GM10847 (cell line): ENCODE data around the gene RAD1.
A peak's percentile ranks its signal among the peaks of the same experiment; 100 is the strongest.

ENCODE experiments used
- POLR2A ChIP-seq: IDR thresholded peaks from 2 replicates; pipeline ENCODE4 v1.6.1; 2011; ENCODE audit not compliant: insufficient read length; ENCODE audit errors: extremely low read depth

RAD1 gene, protein sequence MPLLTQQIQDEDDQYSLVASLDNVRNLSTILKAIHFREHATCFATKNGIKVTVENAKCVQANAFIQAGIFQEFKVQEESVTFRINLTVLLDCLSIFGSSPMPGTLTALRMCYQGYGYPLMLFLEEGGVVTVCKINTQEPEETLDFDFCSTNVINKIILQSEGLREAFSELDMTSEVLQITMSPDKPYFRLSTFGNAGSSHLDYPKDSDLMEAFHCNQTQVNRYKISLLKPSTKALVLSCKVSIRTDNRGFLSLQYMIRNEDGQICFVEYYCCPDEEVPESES

DNA sequence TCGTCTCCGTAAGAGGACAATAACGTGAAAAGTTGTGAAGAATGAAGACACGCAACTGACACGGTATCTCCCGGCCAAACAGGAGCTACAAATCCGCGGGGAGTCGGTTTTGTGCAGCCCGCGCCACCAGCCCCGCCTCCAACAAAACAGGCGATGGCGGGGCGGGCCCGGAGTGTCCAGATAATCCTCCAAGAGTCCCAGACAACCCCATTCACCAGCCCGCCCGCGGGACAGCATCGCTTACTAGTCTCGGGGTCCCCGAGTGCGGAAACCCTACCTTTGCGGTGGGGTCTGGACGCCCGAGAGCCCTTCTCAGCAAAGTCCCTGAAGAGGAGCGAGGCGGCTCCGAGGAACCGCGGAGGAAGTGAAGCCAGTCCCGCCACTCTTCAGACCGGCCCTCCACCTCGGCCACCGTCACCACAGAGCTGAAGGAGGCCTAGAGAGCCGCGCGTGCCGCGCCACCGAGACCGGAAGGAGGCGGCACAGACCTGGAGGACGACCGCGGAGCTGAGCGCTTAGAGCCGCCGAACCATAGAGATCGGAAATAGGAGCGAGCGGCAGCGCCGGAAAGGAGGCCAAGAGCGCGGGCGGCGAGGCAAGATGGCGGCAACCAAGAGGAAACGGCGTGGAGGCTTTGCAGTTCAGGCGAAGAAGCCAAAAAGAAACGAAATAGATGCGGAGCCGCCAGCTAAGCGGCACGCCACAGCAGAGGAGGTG is at the start of gene RAD1, which contains the start of gene BRIX1:
TSS of gene RAD1 (minus strand) at position 366 of the 717 bp plus-strand sequence. CDS start 612 bp downstream, outside the sequence.
TSS of gene BRIX1 (plus strand) at position 573 of the 717 bp plus-strand sequence. CDS start at position 601, 28 bp downstream.
- peak; percentile 75 for TF ChIP-seq POLR2A

DNA sequence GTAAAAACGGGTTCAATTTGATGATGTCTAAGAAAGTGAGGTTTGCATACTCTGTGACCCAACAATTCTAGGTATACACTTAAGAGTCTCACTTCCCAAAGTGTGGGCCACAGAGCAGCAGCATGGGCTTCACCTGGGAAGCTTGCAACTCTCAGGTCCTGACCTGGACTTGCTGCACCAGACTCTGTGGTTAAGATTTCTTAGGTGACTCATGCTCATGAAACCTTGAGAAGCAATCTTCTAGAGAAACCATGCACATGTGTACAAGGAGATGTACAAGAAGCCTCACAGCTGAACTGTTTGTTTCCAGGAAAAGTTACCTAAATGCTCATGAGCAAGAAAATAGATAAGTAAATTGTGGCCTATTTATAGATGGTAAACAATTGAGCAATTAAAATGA is 44.0 kb upstream of the RAD1 start:
- no peak for TF ChIP-seq POLR2A

DNA sequence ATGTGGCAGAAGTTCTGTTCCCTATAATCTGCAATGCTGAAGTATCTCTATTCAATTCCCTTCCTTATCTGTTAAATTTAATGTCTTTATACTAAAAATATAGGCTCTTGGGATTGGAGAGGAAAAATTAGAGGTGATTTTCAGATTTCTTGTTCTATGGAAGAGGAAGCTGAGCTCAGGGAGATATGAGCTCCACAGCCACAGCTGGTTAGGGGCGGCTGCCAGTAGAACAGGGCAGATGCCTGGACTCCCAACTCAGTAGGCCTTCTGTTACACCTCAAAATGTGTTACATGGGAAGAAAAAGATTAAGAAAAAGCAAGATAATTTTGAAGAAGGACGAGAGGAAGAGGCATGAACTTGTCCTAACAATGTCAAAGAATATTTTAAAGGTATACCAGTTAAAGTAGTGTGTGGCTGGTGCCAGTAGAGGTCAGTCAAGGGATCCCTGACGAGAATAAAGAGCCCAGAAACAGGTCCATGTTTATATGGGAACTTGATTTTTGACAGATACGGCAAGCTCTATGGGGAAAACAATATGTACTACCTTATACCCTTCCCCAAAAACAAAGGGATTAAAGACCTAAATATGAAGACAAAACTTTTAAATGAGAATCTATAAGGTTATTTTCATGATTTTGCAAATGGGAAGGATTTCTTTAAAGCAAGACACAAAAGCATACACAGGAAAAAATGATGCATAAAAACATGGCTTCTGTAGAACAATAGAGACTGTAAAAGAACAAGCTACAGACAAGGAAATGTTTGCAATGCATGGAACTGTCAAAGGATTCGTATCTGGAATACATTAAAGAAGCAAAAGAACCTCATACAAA is 42.8 kb upstream of the RAD1 start:
- no peak for TF ChIP-seq POLR2A

DNA sequence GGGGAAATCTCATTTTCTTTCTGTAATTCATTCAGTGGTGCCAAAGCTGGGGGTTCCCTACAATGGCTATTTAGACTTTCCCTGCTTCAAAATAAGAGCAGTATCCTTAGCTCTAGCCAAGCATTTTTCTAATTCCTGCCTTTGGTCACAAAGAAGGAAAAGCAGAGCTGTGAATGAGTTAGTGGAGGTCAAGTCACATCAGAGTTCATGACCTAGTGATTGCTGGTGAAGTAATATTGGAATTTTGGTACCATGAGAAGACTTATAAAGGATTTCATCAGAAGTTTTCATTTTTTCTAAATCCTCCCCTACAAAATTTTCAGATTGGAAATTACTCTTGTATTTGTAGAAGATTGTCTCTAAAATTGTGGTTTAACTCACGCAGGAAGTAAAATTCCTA is 42.0 kb upstream of the RAD1 start:
- no peak for TF ChIP-seq POLR2A

DNA sequence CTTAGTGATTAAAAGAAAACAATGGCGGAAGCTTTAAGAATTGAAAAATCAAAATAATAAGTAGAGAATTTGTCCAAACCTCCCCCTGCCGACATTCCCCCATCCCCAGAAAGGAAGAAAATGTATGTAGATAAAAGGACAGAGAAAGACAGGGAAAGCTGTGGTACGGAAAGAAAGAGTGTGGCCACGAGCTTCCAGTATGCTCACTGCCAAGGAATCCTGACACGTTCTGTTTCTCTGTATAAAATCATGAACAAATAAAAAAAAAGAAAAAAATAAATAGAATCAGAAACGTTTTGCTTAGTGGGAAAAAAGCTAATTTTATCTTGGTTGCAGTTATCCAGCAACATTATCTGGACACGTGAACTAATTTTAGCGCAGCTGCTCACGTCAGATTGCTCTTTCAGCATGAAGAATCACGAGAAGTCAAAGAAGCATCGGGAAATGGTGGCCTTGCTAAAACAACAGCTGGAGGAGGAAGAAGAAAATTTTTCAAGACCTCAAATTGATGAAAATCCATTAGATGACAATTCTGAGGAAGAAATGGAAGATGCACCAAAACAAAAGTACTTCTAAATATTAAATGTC is 29.2 kb upstream of the RAD1 start:
- TF ChIP-seq POLR2A = no peak

DNA sequence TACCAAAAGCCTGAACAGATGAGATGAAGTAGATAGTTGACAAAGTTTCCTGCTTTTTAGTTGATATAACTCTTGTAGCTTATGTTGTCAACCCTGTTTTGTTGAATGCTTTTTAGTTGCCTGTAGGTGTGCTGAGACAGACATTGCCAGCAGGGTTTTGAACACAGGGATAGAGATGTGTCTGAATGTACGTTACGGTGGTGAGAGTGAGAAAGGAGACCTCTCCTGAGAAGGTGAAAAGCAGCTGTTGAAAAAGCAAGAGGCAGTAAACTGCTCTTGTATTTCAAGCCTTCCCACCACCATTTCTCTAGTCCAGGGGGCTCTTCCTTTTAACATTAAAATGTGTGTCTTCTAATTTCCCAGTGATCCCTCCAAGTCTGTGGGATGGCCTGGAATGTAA is 28.7 kb upstream of the RAD1 start:
- TF ChIP-seq POLR2A = no peak

DNA sequence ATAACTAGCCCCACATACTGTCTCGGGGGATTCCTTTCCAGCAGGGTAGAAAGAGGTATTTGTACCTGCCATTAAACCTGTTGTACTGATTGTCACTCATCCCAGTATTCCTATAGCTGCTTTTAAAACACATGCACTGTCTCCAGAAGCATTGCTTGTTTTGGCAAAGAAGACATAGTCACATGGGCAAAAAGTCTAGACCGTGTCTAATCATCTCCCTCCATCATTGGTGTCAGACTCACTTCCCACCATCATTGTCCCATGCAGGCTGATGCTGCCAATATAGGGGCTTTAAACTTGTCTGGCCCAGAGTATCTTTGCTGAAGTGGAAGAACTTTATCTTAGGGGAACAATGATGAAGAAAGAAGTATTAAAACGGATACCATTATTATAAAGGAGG is 26.6 kb upstream of the RAD1 start:
- TF ChIP-seq POLR2A = no peak

DNA sequence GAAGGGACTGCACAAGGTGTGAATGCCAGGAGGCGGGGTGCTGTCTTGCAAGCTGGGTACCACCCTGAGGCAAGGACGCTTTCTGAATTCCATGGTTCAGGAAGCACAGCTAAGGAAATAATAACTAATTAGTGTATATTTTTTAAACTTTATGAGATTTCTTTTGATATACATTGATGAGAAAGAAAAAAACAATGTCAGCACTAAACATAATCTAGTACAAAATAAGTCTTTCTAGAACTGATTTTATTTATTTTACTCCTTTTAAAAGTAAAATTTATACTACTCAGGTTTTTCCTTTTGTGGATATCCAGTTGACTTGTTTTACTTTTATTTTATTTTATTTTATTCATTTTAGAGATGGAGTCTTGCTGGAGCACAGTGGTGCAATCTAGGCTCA is 17.6 kb upstream of the RAD1 start:
- TF ChIP-seq POLR2A = no peak

DNA sequence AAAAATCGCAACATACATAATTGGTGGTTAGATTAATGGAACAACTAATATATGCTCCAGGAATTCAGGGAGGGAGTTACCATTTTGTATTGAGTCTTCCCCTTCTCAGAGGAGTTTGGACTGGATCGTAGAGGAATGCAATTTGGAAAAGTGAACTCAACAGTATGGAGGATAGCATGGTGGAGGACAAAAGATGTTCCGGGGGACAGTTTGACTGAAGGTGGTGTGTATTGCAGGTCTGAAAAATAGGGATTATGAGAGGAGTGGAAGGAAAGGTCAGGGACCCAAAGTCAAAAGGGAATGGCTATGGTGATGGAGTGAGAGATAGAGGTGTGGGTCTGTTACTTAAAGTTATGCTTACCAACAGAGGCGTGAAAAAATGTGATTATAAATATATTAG is 15.6 kb upstream of the RAD1 start:
- no peak for TF ChIP-seq POLR2A

DNA sequence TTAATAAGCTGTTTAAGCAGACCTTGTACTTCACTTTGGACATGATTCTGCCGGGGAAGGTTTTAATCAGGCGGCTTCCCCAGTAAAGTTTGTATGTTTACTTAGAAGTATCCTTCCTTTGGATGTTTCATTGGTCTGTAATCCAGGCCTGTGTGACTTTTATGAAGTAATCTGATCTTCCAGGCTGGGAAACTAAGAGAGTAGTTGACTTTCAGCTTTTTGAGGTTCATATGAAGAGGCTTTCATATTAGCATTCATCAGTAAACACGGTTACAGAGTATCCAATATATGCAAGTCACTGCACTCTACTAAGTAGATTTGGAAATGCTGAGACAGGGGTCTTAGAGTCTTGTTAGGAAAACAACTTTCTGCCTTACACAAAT is 15.1 kb upstream of the RAD1 start:
- no peak for TF ChIP-seq POLR2A

DNA sequence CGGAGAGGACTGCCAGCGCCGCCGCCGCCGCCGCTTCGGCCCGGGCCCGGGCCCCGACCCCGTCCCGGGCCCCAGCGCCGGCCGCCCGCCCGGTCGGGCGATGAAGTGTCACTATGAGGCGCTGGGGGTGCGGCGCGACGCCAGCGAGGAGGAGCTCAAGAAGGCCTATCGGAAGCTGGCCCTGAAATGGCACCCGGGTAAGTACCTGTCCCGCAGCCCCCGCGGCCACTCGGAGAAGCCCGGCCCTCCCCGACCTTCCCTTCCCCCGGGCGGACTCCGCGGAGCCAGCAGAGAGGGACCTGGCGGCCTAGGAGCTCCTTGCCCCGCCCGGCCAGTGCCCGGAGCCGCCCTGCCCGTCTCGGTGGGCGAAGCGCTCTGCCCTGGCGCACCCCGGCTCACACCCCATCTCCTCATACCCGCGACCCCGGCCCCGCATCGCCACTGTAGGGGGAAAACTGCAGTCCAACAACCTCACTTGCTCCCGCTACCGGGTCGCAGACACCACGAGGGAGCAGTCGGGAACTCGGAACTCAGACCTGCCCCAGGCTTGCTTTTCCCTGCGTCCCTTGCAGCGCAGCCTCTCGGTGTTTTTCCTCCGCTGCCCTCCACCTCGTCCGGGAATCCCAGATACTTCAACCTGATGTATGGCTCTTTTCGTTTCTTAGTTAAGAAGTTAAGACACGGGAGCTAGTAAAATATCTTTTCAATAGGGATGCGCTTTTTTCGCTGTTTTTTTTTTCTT is 14.6 kb upstream of the RAD1 start:
- no peak for TF ChIP-seq POLR2A

DNA sequence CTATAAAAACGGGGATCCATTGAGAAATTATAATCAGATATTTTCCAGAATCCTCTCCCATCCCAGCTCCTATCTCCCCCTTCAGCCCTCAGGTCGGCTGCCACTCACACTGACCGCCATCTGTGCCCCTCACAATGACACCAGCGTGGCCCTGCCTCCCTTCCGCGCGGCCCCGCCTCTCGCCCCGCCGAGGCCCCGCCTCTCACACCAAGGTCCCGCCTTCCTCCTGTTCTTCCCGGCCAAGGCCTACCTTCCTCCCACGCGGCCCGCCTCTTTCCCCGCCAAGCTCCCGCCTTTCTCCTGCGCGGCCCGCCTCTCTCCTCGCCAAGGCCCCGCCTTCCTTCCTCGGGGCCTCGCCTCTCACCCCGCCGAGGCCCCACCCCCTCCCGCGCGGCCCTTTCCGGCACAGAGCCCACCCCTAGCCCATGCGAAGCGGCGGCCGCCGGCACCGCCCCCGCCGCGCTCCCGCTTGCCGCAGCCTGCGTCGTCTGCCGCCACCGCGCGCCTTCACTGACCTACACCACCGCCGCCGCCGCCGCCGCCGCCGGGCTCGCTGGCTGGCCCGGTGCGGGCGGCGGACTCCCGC is 13.9 kb upstream of the RAD1 start, which contains the start of gene DNAJC21:
TSS of gene DNAJC21 (plus strand) at position 426 of the 586 bp plus-strand sequence. CDS start 261 bp downstream, outside the sequence.
- no peak for TF ChIP-seq POLR2A

DNA sequence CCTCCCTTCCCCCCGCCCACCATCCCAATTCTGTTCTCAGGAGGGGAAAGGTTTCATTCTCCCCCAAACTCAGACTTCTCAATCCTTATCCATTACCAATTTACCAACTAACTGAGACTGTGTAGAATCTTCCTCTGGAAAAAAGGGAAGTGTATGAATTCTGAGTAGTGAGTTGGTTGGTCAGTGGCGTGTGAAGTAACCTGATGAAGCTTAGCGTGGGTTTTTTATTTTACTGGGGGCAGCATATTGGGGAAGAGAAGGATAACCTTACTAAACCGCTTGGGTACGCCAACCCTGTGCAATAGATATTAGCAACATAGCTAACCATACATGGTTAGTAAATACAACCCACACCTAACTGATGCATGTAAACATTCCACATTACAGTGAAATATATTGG is 13.0 kb upstream of the RAD1 start:
- no peak for TF ChIP-seq POLR2A

DNA sequence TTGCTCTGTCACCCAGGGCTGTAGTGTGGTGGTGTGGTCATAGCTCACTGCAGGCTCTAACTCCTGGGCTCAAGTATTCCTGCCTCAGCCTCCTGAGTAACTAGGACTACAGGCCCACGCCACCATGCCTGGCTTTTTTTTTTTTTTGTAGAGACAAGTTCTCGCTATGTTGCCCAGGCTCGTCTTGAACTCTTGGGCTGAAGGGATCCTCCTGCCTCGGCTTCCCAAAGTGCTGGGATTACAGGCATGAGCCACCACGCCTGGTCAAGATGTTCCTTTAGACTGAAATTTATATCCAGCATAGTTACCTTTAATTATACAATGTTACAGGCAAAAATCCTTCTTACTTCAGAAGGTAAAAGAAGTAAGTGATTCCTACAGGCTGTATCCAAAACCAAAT is 12.5 kb upstream of the RAD1 start:
- TF ChIP-seq POLR2A = no peak
